PC-9 (cell line): ENCODE measurements around the gene SERTAD2. TPM values are rescaled to one million over a fixed set of nuclear protein-coding genes. Genes with fewer than 3 reads are reported as not detected.
A peak's percentile ranks its signal among the peaks of the same experiment; 100 is the strongest.

Source experiments
- BruUV-seq: library from RNA; stranded (reverse); fragments of 400-500 nt; replicated peaks from 2 replicates; lab custom pipeline; 2021; lab: Mats Ljungman, UMichigan
- CTCF ChIA-PET: fragments of 300-600 bp; sonication (Branson Sonifier 250); formaldehyde crosslinking; loops from one replicate; lab custom pipeline; 2022; ENCODE audit warnings: antibody characterized with exemption; lab: Charles Lee
- POLR2A ChIA-PET: fragments of 300-600 bp; sonication (Branson Sonifier 250); formaldehyde crosslinking; loops from one replicate; lab custom pipeline; 2022; ENCODE audit warnings: antibody characterized with exemption; ENCODE audit not compliant: unreplicated experiment; lab: Charles Lee
- DNase-seq, 2 experiments: peaks; one replicate each; pipeline versions ENCODE4 v3.0.0 to v3.0.0-alpha.2; 2015 to 2022; ENCODE audit warnings: mixed read lengths in 1 of 2
- H2AFZ ChIP-seq: fragments of 200-600 bp; sonication (generic); 2 replicates; pipeline ENCODE4 v1.8.1; 2017; ENCODE audit warnings: antibody characterized with exemption
- H3F3A ChIP-seq: fragments of 200-600 bp; sonication (generic); 2 replicates; pipeline ENCODE4 v1.8.1; 2017; ENCODE audit warnings: antibody characterized with exemption, mild to moderate bottlenecking, low read depth; ENCODE audit not compliant: insufficient read depth
- H3K27ac ChIP-seq: fragments of 200-600 bp; sonication (generic); 2 replicates; pipeline ENCODE4 v1.6.1; 2016; ENCODE audit warnings: mixed run types
- H3K27me3 ChIP-seq: fragments of 200-600 bp; sonication (generic); 2 replicates; pipeline ENCODE4 v1.6.1; 2016; ENCODE audit warnings: low read depth, mixed run types; ENCODE audit not compliant: insufficient read depth
- H3K36me3 ChIP-seq: fragments of 200-600 bp; sonication (generic); 2 replicates; pipeline ENCODE4 v1.6.1; 2016; ENCODE audit warnings: low read depth, mixed run types
- H3K4me1 ChIP-seq: fragments of 200-600 bp; sonication (generic); replicated peaks from 2 replicates; pipeline ENCODE4 v1.6.1; 2016; ENCODE audit warnings: mixed run types; ENCODE audit not compliant: insufficient read depth
- H3K4me2 ChIP-seq: fragments of 200-600 bp; sonication (generic); 2 replicates; pipeline ENCODE4 v1.6.1; 2017; ENCODE audit warnings: mixed run types
- H3K4me3 ChIP-seq: fragments of 200-600 bp; sonication (generic); 2 replicates; pipeline ENCODE4 v1.6.1; 2016; ENCODE audit warnings: mixed run types
- H3K79me2 ChIP-seq: fragments of 200-600 bp; sonication (generic); 2 replicates; pipeline ENCODE4 v1.6.1; 2017; ENCODE audit warnings: low read depth, mixed run types
- H3K9me2 ChIP-seq: fragments of 200-600 bp; sonication (generic); 2 replicates; pipeline ENCODE4 v1.8.1; 2017; ENCODE audit warnings: mild to moderate bottlenecking; ENCODE audit not compliant: insufficient read depth
- H3K9me3 ChIP-seq: fragments of 200-600 bp; sonication (generic); 2 replicates; pipeline ENCODE4 v1.8.1; 2016; ENCODE audit warnings: low read depth; ENCODE audit not compliant: insufficient read depth
- H4K20me1 ChIP-seq: fragments of 200-600 bp; sonication (generic); 2 replicates; pipeline ENCODE4 v1.8.1; 2017; ENCODE audit not compliant: insufficient read depth
- EZH2 ChIP-seq: fragments of 200-600 bp; sonication (generic); IDR thresholded peaks from 2 replicates; pipeline ENCODE4 v1.8.0; 2017; ENCODE audit warnings: antibody characterized with exemption, low read depth
- intact Hi-C: fragments of 100-400 bp; cut with micrococcal nuclease; formaldehyde crosslinking; loops from one replicate; pipeline ENCODE4 v1.10.0; 2022; ENCODE audit not compliant: unreplicated experiment
- total RNA-seq: library from RNA; stranded (reverse); gene quantifications from 2 replicates; pipeline ENCODE4 v1.2.3, GENCODE V29; 2021
- TF ChIP-seq, protein P1 (sequence below): fragments of 200-600 bp; sonication (generic); conservative IDR thresholded peaks from 2 replicates; pipeline ENCODE4 v1.6.1; 2017; ENCODE audit warnings: mixed run types, antibody characterized with exemption, mild to moderate bottlenecking, moderate library complexity

Gene SERTAD2
- total RNA-seq, 1 experiment from 2014 or later, result 31.4 TPM

DNA sequence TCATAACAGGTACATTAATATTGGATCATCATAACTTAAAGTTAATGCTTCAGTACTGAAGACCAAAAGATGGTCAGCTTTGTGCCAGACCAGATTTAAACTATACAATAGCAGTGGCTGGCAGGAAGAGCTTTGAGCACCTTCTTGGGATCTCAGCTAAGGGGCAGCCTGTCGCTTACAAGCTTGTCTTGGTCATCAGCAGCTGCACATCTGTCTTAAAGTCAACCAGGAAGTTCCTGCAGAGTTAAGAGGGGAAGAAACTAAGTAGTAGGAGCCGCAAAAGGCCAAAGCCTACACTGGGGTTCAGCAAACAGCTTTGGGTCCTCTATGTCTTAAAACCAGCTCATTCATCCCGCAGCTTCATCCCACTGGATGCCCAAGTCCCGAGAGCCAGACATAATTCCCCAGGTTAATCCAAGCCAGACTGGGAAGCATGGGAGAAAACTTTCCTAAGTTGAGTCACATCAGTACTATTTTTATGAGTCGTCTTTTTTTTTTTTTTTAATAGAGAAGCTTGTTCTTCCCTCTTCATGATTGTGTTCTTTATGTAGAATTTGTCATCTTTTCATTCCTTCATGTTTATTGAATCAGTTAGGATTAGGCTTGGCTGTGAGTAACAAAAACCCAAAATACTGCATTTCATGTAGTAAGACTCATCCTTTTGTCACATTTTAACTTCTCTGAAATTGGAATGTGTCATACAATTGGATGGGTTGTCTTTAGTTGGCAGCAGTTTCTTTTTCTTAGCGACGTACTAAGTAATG lies 59.3 kb downstream of the SERTAD2 start:
- Histone ChIP-seq H3K27me3 (no peaks in the 10 kb centered on the region), H2AFZ (no peak overlapping the region), H3K79me2 (no peaks in the 10 kb centered on the region), H3K9me2 (no peaks in the 10 kb centered on the region), H3K4me1 (peaks cover 22% of the 10 kb centered on the region), H3K27ac (peak overlapping the region; percentile 17; the same call in 1 of the 2 replicates), H3K36me3 (0 out of 2 replicates have a peak, but pooled peaks cover 4% of the 10 kb centered on the region), H3K9me3 (no peaks in the 10 kb centered on the region), H3F3A (peaks cover 16% of the 10 kb centered on the region; the same call in 1 of the 2 replicates), H3K4me2 (no peak overlapping the region), H3K4me3 (no peak overlapping the region), H4K20me1 (no peaks in the 10 kb centered on the region)
- DNase-seq, result peak in 1 of 2 experiments; percentile 54
- intact Hi-C loops, result no loop called here
- POLR2A ChIA-PET, result interaction anchor here (0.5 to 0.6 kb wide), 3 partner anchors 71 to 746 kb away, joined by 3 to 12 read pairs (median 5); no protein-coding TSS in a partner anchor
- BruUV-seq, result no TSS peak
- TF ChIP-seq EZH2, result no peak
- TF ChIP-seq, protein P1, sequence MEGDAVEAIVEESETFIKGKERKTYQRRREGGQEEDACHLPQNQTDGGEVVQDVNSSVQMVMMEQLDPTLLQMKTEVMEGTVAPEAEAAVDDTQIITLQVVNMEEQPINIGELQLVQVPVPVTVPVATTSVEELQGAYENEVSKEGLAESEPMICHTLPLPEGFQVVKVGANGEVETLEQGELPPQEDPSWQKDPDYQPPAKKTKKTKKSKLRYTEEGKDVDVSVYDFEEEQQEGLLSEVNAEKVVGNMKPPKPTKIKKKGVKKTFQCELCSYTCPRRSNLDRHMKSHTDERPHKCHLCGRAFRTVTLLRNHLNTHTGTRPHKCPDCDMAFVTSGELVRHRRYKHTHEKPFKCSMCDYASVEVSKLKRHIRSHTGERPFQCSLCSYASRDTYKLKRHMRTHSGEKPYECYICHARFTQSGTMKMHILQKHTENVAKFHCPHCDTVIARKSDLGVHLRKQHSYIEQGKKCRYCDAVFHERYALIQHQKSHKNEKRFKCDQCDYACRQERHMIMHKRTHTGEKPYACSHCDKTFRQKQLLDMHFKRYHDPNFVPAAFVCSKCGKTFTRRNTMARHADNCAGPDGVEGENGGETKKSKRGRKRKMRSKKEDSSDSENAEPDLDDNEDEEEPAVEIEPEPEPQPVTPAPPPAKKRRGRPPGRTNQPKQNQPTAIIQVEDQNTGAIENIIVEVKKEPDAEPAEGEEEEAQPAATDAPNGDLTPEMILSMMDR, result no peak
- CTCF ChIA-PET, result interaction anchor here (0.6 kb wide), 1 partner anchor 256 kb away, joined by 5 read pairs; no protein-coding TSS in a partner anchor

DNA sequence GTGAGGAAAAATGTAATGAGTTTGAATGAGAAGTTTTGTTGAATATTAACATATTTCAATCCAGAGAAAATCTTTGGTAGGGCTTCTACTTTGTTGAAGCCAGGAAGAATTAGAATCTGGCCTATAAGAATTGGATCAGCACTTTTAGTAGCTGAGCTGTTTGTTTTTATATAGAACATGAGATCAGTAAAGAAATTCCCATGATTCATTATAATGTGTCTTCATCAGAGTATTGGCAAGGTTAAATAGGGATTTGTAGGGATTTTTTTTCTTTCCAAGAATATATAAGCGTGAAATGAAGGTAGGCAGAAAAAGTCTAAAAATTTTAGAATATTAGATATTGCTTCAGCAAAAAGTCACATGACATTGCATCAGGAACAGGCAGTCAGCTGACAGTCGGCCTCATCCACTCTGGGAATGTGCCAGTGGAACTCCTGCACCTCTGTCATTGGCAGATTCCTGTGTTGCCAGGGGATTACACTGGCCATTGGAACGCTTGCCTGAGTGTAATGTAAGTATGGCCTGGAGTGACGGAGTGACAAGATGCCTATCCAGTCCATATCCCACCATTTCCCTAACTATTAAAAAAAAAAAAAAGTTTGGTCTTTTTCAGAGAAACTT lies 60.6 kb downstream of the SERTAD2 start:
- H4K20me1 ChIP-seq, result no peaks in the 10 kb centered on the region
- BruUV-seq, result no TSS peak
- intact Hi-C loops, result no loop called here
- H3K4me1 ChIP-seq, result peaks cover 20% of the 10 kb centered on the region
- TF ChIP-seq EZH2, result no peak
- TF ChIP-seq, protein P1, result no peak
- no peak overlapping the region for H3K4me2 ChIP-seq
- H3K27me3 ChIP-seq, result no peaks in the 10 kb centered on the region
- H3K36me3 ChIP-seq, result peaks cover 7% of the 10 kb centered on the region; the same call in 1 of the 2 replicates
- H2AFZ ChIP-seq, result no peak overlapping the region
- no peaks in the 10 kb centered on the region for H3K9me3 ChIP-seq
- no peaks in the 10 kb centered on the region for H3K79me2 ChIP-seq
- H3F3A ChIP-seq, result peaks cover 16% of the 10 kb centered on the region; the same call in 1 of the 2 replicates
- H3K4me3 ChIP-seq, result no peak overlapping the region
- no peak overlapping the region for H3K27ac ChIP-seq
- ChIA-PET CTCF (interaction anchor here (0.6 kb wide), 1 partner anchor 173 kb away, joined by 3 read pairs; no protein-coding TSS in a partner anchor), POLR2A (interaction anchor here (0.6 kb wide), 2 partner anchors 158 to 239 kb away, joined by 3 to 25 read pairs; no protein-coding TSS in a partner anchor)
- no peaks in the 10 kb centered on the region for H3K9me2 ChIP-seq
- DNase-seq, result no peak

DNA sequence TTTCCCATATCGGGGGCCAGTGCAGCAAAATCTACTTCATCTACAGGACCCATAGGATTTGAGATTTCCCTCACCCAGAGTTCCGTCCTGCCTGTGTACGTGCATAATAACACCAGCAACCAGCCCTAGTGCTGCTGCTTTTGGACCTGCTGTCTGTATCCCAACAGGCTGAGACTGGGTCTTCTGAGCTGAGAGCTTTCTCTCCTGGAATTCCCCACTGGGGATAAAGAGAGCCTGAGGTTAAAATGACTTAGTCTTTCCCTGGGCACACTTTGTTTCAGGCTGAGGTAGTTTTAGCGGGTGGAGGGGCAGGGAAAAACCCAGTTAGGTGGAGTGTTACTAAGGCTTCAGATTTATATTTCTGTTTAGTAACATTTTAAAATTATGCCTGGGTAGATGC lies 62.5 kb downstream of the SERTAD2 start:
- ChIA-PET CTCF (interaction anchor here (0.5 kb wide), 1 partner anchor 26 kb away, joined by 7 read pairs; no protein-coding TSS in a partner anchor), POLR2A (no interaction called here)
- DNase-seq, result no peak
- no peak for TF ChIP-seq EZH2
- TF ChIP-seq, protein P1, result no peak
- Histone ChIP-seq H2AFZ (no peak overlapping the region), H3F3A (peaks cover 16% of the 10 kb centered on the region; the same call in 1 of the 2 replicates), H3K79me2 (no peaks in the 10 kb centered on the region), H3K27me3 (no peaks in the 10 kb centered on the region), H3K4me1 (peaks cover 20% of the 10 kb centered on the region), H3K27ac (no peak overlapping the region), H3K4me3 (no peak overlapping the region), H4K20me1 (no peaks in the 10 kb centered on the region), H3K4me2 (no peak overlapping the region), H3K9me2 (no peaks in the 10 kb centered on the region), H3K36me3 (peaks cover 13% of the 10 kb centered on the region; the same call in 1 of the 2 replicates), H3K9me3 (no peaks in the 10 kb centered on the region)
- intact Hi-C loops, result no loop called here
- BruUV-seq, result no TSS peak
